ENCODE measurements around the gene KCTD21.

DNA sequence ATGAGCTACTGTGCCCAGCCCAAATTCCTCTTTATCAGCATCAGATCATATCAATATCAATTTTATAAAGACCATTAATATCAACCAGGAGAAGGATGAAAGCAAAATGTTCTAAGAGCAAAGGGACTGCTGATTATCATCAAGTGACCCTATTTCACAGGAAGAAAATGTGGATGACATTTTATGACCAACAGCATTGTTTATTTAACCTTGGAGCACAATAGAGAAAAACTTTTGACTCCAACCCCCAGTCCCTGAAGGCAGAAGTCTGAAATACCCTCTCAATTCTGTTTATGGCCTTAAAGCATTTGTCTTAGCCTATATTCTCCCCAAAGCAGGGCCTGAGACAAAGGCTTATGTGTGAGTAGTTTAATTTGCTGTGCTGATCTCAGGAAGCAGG lies 37.7 kb downstream of the KCTD21 start:
- TF ChIP-seq, protein P1, sequence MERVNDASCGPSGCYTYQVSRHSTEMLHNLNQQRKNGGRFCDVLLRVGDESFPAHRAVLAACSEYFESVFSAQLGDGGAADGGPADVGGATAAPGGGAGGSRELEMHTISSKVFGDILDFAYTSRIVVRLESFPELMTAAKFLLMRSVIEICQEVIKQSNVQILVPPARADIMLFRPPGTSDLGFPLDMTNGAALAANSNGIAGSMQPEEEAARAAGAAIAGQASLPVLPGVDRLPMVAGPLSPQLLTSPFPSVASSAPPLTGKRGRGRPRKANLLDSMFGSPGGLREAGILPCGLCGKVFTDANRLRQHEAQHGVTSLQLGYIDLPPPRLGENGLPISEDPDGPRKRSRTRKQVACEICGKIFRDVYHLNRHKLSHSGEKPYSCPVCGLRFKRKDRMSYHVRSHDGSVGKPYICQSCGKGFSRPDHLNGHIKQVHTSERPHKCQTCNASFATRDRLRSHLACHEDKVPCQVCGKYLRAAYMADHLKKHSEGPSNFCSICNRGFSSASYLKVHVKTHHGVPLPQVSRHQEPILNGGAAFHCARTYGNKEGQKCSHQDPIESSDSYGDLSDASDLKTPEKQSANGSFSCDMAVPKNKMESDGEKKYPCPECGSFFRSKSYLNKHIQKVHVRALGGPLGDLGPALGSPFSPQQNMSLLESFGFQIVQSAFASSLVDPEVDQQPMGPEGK (CRISPR knock-in tag; IDR thresholded peaks at IDR 0.05; ENCODE audit: borderline replicate concordance), result no peak
- TF ChIP-seq GLIS3 (CRISPR knock-in tag; IDR thresholded peaks at IDR 0.05), result no peak
- TF ChIP-seq ZNF8 (CRISPR knock-in tag; IDR thresholded peaks at IDR 0.05), result no peak
- TF ChIP-seq, protein P2, sequence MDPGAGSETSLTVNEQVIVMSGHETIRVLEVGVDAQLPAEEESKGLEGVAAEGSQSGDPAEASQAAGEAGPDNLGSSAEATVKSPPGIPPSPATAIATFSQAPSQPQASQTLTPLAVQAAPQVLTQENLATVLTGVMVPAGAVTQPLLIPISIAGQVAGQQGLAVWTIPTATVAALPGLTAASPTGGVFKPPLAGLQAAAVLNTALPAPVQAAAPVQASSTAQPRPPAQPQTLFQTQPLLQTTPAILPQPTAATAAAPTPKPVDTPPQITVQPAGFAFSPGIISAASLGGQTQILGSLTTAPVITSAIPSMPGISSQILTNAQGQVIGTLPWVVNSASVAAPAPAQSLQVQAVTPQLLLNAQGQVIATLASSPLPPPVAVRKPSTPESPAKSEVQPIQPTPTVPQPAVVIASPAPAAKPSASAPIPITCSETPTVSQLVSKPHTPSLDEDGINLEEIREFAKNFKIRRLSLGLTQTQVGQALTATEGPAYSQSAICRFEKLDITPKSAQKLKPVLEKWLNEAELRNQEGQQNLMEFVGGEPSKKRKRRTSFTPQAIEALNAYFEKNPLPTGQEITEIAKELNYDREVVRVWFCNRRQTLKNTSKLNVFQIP (CRISPR knock-in tag; IDR thresholded peaks at IDR 0.05; ENCODE audit: borderline replicate concordance, low read depth), result no peak

All from SK-N-SH treated with all-trans-retinoic acid at 6 μM for 48 hours (cell line).